NB4 (cell line): Measurements from ENCODE around the gene PTGES3.
A peak's percentile ranks its signal among the peaks of the same experiment; 100 is the strongest.

ENCODE experiments used
- MYC ChIP-seq: IDR thresholded peaks from 2 replicates; pipeline ENCODE4 v1.6.1; 2011; ENCODE audit warnings: low read depth, low read length
- POLR2A ChIP-seq: IDR thresholded peaks from 2 replicates; pipeline ENCODE4 v1.6.1; 2011; ENCODE audit warnings: mild to moderate bottlenecking; ENCODE audit not compliant: insufficient read length; ENCODE audit errors: extremely low read depth
- TF ChIP-seq, protein P1 (sequence below): IDR thresholded peaks from one replicate; pipeline ENCODE4 v1.5.1; 2012; ENCODE audit warnings: low read depth, low read length
- TF ChIP-seq, protein P2 (sequence below): IDR thresholded peaks from 2 replicates; pipeline ENCODE4 v1.6.1; 2011; ENCODE audit warnings: low read depth, low read length

DNA sequence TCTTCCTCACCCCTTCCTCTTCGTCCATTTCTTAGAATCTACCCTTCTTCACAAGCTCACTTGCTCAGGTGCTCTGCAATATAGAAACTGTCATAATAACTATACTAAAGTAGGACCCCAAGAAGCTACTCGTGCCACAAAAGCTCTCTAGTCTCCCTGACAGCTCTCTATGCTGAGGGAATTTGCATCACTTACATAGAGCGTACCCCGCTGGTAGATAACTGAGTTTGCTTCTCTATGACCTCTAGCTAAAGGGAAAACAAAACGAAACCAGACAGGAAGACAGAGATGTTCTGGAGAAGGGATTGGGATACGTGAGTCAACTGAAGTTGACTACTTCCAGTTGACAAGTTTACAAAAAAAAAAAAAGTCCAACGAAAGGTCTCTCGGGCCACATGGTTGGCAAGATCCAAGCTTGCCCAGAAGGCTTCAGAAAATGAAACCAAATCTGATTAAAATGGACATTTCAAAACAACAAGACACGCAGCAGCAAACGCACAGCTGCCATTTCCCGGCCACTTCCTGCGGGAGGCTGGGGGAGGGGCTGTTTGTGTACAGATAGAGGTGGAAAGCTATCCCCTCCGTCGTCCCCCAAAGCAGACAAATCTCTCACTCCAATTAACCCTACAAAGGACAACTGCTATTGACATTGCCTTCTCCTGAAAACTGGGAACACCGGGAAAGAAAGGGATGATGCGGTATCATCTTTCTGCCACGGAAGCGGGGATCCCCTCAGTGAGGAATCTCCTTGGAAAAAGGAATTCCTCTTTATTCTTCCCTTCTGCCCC is 59.2 kb downstream of the PTGES3 start:
- TF ChIP-seq, protein P1, sequence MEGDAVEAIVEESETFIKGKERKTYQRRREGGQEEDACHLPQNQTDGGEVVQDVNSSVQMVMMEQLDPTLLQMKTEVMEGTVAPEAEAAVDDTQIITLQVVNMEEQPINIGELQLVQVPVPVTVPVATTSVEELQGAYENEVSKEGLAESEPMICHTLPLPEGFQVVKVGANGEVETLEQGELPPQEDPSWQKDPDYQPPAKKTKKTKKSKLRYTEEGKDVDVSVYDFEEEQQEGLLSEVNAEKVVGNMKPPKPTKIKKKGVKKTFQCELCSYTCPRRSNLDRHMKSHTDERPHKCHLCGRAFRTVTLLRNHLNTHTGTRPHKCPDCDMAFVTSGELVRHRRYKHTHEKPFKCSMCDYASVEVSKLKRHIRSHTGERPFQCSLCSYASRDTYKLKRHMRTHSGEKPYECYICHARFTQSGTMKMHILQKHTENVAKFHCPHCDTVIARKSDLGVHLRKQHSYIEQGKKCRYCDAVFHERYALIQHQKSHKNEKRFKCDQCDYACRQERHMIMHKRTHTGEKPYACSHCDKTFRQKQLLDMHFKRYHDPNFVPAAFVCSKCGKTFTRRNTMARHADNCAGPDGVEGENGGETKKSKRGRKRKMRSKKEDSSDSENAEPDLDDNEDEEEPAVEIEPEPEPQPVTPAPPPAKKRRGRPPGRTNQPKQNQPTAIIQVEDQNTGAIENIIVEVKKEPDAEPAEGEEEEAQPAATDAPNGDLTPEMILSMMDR, result no peak
- TF ChIP-seq POLR2A (no peak), MYC (peak; percentile 64; the same call in 1 of the 2 replicates)
- TF ChIP-seq, protein P2, sequence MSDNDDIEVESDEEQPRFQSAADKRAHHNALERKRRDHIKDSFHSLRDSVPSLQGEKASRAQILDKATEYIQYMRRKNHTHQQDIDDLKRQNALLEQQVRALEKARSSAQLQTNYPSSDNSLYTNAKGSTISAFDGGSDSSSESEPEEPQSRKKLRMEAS, result peak; percentile 76
